Hepatocyte (in vitro differentiated cells): ENCODE data around the gene CYTH4. TPM values are rescaled to one million over a fixed set of nuclear protein-coding genes. Genes with fewer than 3 reads are reported as not detected.

Source experiments
- DNase-seq: peaks from one replicate; pipeline ENCODE4 v3.0.0-alpha.2; 2016; ENCODE audit warnings: low spot score
- H2AFZ ChIP-seq: fragments of 200-600 bp; sonication (generic); 2 replicates; pipeline ENCODE4 v1.6.0; 2016; ENCODE audit warnings: antibody characterized with exemption, mild to moderate bottlenecking
- H3K27ac ChIP-seq: fragments of 200-600 bp; sonication (generic); 2 replicates; pipeline ENCODE4 v1.5.1; 2016; ENCODE audit warnings: mild to moderate bottlenecking
- H3K27me3 ChIP-seq: fragments of 200-600 bp; sonication (generic); 2 replicates; pipeline ENCODE4 v1.6.1; 2016
- H3K36me3 ChIP-seq: fragments of 200-600 bp; sonication (generic); replicated peaks from 2 replicates; pipeline ENCODE4 v1.5.1; 2016; ENCODE audit warnings: low read depth; ENCODE audit not compliant: insufficient read depth
- H3K4me1 ChIP-seq: fragments of 200-600 bp; sonication (generic); 2 replicates; pipeline ENCODE4 v1.5.1; 2016; ENCODE audit warnings: mild to moderate bottlenecking, moderate library complexity; ENCODE audit not compliant: insufficient read depth
- H3K4me2 ChIP-seq: fragments of 200-600 bp; sonication (generic); 2 replicates; pipeline ENCODE4 v1.6.0; 2016
- H3K4me3 ChIP-seq: fragments of 200-600 bp; sonication (generic); 2 replicates; pipeline ENCODE4 v1.5.1; 2016; ENCODE audit warnings: mild to moderate bottlenecking
- H3K79me2 ChIP-seq: fragments of 200-600 bp; sonication (generic); 2 replicates; pipeline ENCODE4 v1.6.0; 2017; ENCODE audit warnings: mild to moderate bottlenecking
- H3K9me2 ChIP-seq: fragments of 200-600 bp; sonication (generic); replicated peaks from 2 replicates; pipeline ENCODE4 v1.6.0; 2017; ENCODE audit warnings: mild to moderate bottlenecking; ENCODE audit not compliant: insufficient read depth
- H3K9me3 ChIP-seq: fragments of 200-600 bp; sonication (generic); 2 replicates; pipeline ENCODE4 v1.5.1; 2016; ENCODE audit warnings: low read depth, mild to moderate bottlenecking
- H4K20me1 ChIP-seq: fragments of 200-600 bp; sonication (generic); 2 replicates; pipeline ENCODE4 v1.6.0; 2016; ENCODE audit warnings: mild to moderate bottlenecking; ENCODE audit not compliant: insufficient read depth, poor library complexity, severe bottlenecking
- EZH2 ChIP-seq: fragments of 200-600 bp; sonication (generic); IDR thresholded peaks from 2 replicates; pipeline ENCODE4 v1.6.1; 2016; ENCODE audit warnings: antibody characterized with exemption, mild to moderate bottlenecking, borderline replicate concordance
- EZH2phosphoT487 ChIP-seq: fragments of 200-600 bp; sonication (generic); IDR thresholded peaks from one replicate; pipeline ENCODE4 v1.6.1; 2018; ENCODE audit warnings: antibody characterized with exemption, mild to moderate bottlenecking, low read depth, moderate library complexity; ENCODE audit not compliant: unreplicated experiment, severe bottlenecking
- WGBS: methylation state at CpG from one replicate; pipeline ENCODE4 v1.1.6; 2016; ENCODE audit warnings: low lambda C conversion rate; ENCODE audit errors: missing lambda C conversion rate; 5-methylcytosine and 5-hydroxymethylcytosine counted together
- polyA plus RNA-seq: library from polyadenylated mRNA; unstranded; fragments of >200 nt; fragmentation: Nextera tagmentation; extraction: Ambion mirVana; gene quantifications from 2 replicates; pipeline ENCODE4 v1.2.1, GENCODE V29; 2016
- total RNA-seq: library from RNA; depleted of rRNA; stranded (reverse); fragments of >200 nt; gene quantifications from 2 replicates; pipeline ENCODE4 v1.2.3, GENCODE V29; 2014
- TF ChIP-seq, protein P1 (sequence below): fragments of 200-600 bp; sonication (generic); IDR thresholded peaks from 2 replicates; pipeline ENCODE4 v1.5.1; 2016; ENCODE audit warnings: antibody characterized with exemption, mild to moderate bottlenecking; ENCODE audit not compliant: poor library complexity

The CYTH4 gene
- total and polyA plus RNA-seq, 2 experiments from 2014 or later: 0.57 to 0.94 TPM

DNA sequence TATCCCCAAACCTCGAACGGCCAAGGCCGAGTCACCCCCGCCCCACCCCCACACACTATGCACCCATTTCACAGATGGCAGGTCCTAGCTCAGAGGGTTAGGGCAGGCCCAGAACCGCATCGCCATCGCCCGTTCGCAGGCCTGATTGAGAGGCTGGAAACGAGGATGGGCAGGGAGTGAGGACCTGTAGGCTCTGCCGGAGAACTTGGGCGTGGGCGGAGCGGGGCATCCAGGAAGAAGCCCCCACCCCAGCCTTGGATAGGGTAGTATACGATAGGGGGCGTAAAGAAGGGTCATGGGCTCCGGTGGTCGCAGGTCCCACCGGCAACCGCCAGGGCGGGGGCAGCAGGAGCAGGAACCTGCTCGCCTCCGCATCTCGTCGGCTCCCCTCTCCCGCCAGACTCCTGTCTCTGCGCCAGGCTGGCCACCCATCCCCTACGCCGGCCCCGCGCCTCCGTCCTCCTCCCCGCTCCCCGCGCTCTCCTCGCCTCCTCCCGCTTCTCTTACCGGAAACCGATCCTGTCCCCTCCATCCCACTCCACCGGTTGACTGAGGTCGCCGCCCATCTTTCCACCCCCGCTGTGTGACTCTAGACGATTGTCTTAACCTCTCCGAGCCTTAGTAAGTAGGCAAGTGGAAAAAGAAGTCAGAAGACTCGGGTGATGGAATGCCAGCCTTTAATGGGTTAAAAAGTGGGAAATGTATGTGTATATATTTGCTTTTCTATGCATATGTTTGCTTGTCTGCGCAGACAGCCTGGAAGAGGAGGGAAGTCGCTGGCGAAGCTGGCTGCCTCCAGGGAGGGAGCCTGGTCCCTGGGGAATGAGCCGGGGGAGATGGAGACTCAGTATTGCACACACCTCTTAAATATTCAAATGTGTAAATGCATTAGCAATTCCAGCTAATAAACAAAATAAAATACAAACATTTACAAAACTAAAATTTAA, 52.8 kb downstream of the CYTH4 start:
- TF ChIP-seq, protein P1, sequence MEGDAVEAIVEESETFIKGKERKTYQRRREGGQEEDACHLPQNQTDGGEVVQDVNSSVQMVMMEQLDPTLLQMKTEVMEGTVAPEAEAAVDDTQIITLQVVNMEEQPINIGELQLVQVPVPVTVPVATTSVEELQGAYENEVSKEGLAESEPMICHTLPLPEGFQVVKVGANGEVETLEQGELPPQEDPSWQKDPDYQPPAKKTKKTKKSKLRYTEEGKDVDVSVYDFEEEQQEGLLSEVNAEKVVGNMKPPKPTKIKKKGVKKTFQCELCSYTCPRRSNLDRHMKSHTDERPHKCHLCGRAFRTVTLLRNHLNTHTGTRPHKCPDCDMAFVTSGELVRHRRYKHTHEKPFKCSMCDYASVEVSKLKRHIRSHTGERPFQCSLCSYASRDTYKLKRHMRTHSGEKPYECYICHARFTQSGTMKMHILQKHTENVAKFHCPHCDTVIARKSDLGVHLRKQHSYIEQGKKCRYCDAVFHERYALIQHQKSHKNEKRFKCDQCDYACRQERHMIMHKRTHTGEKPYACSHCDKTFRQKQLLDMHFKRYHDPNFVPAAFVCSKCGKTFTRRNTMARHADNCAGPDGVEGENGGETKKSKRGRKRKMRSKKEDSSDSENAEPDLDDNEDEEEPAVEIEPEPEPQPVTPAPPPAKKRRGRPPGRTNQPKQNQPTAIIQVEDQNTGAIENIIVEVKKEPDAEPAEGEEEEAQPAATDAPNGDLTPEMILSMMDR: peak; percentile 9
- TF ChIP-seq EZH2phosphoT487: peak; percentile 43
- TF ChIP-seq EZH2: peak; percentile 90
- no peak overlapping the region for H3K27ac ChIP-seq
- no peaks in the 10 kb centered on the region for H4K20me1 ChIP-seq
- peak overlapping the region; percentile 66 for H3K4me2 ChIP-seq
- no peak for DNase-seq
- H3K27me3 ChIP-seq: peaks cover 42% of the 10 kb centered on the region
- no peak overlapping the region for H2AFZ ChIP-seq
- no peaks in the 10 kb centered on the region for H3K36me3 ChIP-seq
- H3K79me2 ChIP-seq: no peaks in the 10 kb centered on the region
- H3K4me1 ChIP-seq: peaks cover 18% of the 10 kb centered on the region
- WGBS: 3% methylated on average over 34 of the region's 50 CpGs
- H3K9me3 ChIP-seq: no peaks in the 10 kb centered on the region
- no peak overlapping the region for H3K4me3 ChIP-seq
- H3K9me2 ChIP-seq: no peaks in the 10 kb centered on the region

DNA sequence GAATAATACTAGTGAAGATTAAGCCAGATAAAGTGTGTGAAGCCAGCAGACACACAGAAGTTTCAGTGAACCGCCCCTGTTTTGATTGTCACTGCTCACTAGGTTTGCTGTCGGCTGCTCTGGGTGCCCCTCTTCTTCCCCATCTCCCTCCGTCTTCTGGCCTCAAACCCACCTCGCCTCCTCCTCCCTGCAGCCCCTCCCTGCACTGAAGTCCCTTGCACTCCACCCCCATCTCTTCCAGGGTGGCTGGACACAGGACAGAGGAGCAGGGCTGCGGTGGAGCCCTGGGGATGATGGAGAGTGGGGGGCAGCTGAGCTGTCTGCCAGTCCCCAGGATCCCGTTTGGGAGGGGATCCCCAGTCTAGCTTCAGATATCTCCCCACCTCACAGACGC, 53.5 kb downstream of the CYTH4 start:
- no peak for DNase-seq
- Histone ChIP-seq H3K36me3 (no peaks in the 10 kb centered on the region), H3K9me3 (no peaks in the 10 kb centered on the region), H3K4me3 (no peak overlapping the region), H3K27me3 (peaks cover 42% of the 10 kb centered on the region), H2AFZ (no peak overlapping the region), H3K79me2 (no peaks in the 10 kb centered on the region), H4K20me1 (no peaks in the 10 kb centered on the region), H3K9me2 (no peaks in the 10 kb centered on the region), H3K27ac (no peak overlapping the region), H3K4me1 (peaks cover 16% of the 10 kb centered on the region), H3K4me2 (peak overlapping the region; percentile 66)
- TF ChIP-seq EZH2phosphoT487: no peak
- TF ChIP-seq, protein P1: no peak
- TF ChIP-seq EZH2: no peak
- 37% methylated on average over 7 of the region's 7 CpGs for WGBS

DNA sequence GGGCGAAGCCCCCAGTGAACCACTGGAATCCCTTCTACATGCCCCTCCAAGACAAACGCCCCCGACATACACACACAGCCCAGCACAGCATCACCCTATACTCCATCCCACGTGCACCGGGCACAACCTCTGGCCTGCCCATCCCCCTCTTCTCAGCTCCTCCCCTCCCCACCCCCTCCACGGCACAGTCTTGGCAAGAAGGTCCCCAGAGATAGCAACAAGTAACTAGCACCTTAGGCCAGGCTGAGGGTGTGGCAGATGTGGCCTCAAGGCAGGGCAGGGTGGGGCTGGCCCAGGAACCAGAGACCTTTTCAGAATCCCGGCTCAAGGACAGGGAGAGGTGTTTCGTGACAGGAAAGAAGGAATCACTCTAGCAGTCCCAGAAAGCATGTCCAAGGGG, 54.3 kb downstream of the CYTH4 start:
- no peaks in the 10 kb centered on the region for H4K20me1 ChIP-seq
- no peak overlapping the region for H3K4me2 ChIP-seq
- H3K9me2 ChIP-seq: no peaks in the 10 kb centered on the region
- no peak overlapping the region for H3K4me3 ChIP-seq
- H3K36me3 ChIP-seq: no peaks in the 10 kb centered on the region
- no peak for DNase-seq
- H3K4me1 ChIP-seq: peaks cover 16% of the 10 kb centered on the region
- peaks cover 41% of the 10 kb centered on the region for H3K27me3 ChIP-seq
- TF ChIP-seq, protein P1: no peak
- no peak for TF ChIP-seq EZH2
- no peak for TF ChIP-seq EZH2phosphoT487
- no peak overlapping the region for H2AFZ ChIP-seq
- no peaks in the 10 kb centered on the region for H3K79me2 ChIP-seq
- H3K9me3 ChIP-seq: no peaks in the 10 kb centered on the region
- 64% methylated on average over 8 of the region's 8 CpGs for WGBS
- H3K27ac ChIP-seq: no peak overlapping the region
